K562 (cell line): ENCODE results near the gene LTK. TPM values are rescaled to one million over a fixed set of nuclear protein-coding genes. Genes with fewer than 3 reads are reported as not detected.

Experiments
- CTCFL ChIP-seq: IDR thresholded peaks from 2 replicates; pipeline ENCODE4 v1.6.1; 2011; ENCODE audit warnings: borderline replicate concordance, low read depth, mild to moderate bottlenecking, moderate library complexity, low read length; ENCODE audit not compliant: insufficient read depth, poor library complexity, severe bottlenecking
- CUX1 ChIP-seq: fragments of 200-800 bp; sonication (Bioruptor generic); IDR thresholded peaks from 2 replicates; pipeline ENCODE4 v1.6.1; 2016; ENCODE audit warnings: missing genetic modification characterization, missing compliant biosample characterization
- KLF16 ChIP-seq: IDR thresholded peaks from 2 replicates; pipeline ENCODE4 v1.6.1; 2016; ENCODE audit warnings: antibody characterized with exemption
- KLF6 ChIP-seq: fragments of 250-450 bp; sonication (Bioruptor Pico); IDR thresholded peaks from 2 replicates; pipeline ENCODE4 v1.4.0; 2020; ENCODE audit warnings: mild to moderate bottlenecking, moderate library complexity, borderline replicate concordance
- PATZ1 ChIP-seq: fragments of 250-450 bp; sonication (Bioruptor Pico); IDR thresholded peaks from 2 replicates; pipeline ENCODE4 v1.5.0; 2020; ENCODE audit warnings: mild to moderate bottlenecking, borderline replicate concordance
- PHF20 ChIP-seq: fragments of 450-650 bp; IDR thresholded peaks from 2 replicates; pipeline ENCODE4 v1.6.1; 2018; ENCODE audit not compliant: partially characterized antibody
- PML ChIP-seq: IDR thresholded peaks from 2 replicates; pipeline ENCODE4 v1.6.1; 2012; ENCODE audit warnings: low read length, inconsistent platforms
- THAP12 ChIP-seq: fragments of 250-450 bp; sonication (Bioruptor Pico); IDR thresholded peaks from 2 replicates; pipeline ENCODE4 v1.9.0; 2021; ENCODE audit warnings: mild to moderate bottlenecking, inconsistent platforms
- U2AF2 ChIP-seq: fragments of 200-400 bp; formaldehyde crosslinking; optimal IDR thresholded peaks from 2 replicates; pipeline ENCODE3; 2017; ENCODE audit warnings: low read depth, mild to moderate bottlenecking, low read length
- ZBTB5 ChIP-seq: fragments of 450-650 bp; IDR thresholded peaks from 2 replicates; pipeline ENCODE4 v1.6.1; 2017; ENCODE audit warnings: antibody characterized with exemption
- ZNF239 ChIP-seq: fragments of 250-450 bp; sonication (Bioruptor Pico); IDR thresholded peaks from 2 replicates; pipeline ENCODE4 v1.4.0; 2020; ENCODE audit warnings: mild to moderate bottlenecking
- ZNF444 ChIP-seq: fragments of 250-450 bp; sonication (Bioruptor Pico); IDR thresholded peaks from 2 replicates; pipeline ENCODE4 v1.4.0; 2020; ENCODE audit warnings: mild to moderate bottlenecking, moderate library complexity
- ZNF695 ChIP-seq: fragments of 450-650 bp; formaldehyde crosslinking; IDR thresholded peaks from 2 replicates; pipeline ENCODE4 v1.4.0; 2020; ENCODE audit warnings: mild to moderate bottlenecking, moderate library complexity
- polyA plus RNA-seq, 8 experiments: library from polyadenylated mRNA; depleted of rRNA in 4 of 8; stranded (reverse) in 5 of 8; unstranded in 3 of 8; fragments of >200 nt; fragmentation: Nextera tagmentation in 2 of 8; fragmentation: Illumina TruSeq in 1 of 8; extraction: Ambion mirVana in 2 of 8; extraction: Trizol in 1 of 8; gene quantifications; 2 replicates each; pipeline versions ENCODE4 v1.2.1 to v1.2.3, GENCODE V29; 2011 to 2014; ENCODE audit warnings: inconsistent platforms in 1 of 8, missing spikeins in 1 of 8
- total RNA-seq, 7 experiments: library from RNA; depleted of rRNA in 6 of 7; stranded (reverse); fragments of >200 nt in 6 of 7; fragmentation: Illumina TruSeq in 2 of 7; extraction: Trizol in 2 of 7; gene quantifications; 2 replicates each; pipeline versions ENCODE4 v1.2.1 to v1.2.3, GENCODE V29; 2011 to 2021; ENCODE audit warnings: low replicate concordance in 1 of 7

The LTK gene
- total and polyA plus RNA-seq, 9 of the 15 experiments (the other 6 are each of a cell fraction or from before 2014, with no cell fraction given) = 0.25 to 4.4 (median 1.8) TPM

GRCh38 chr15:41493205-41493901, 20.3 kb downstream of the LTK start, which contains the start of gene ITPKA (continued):
- TF ChIP-seq CTCFL (no peak), PHF20 (peak; percentile 48), PATZ1 (CRISPR knock-in tag) (no peak), ZNF444 (no peak), ZNF239 (CRISPR knock-in tag) (no peak), PML (peak; percentile 57; the same call in 1 of the 2 replicates), KLF16 (no peak), CUX1 (CRISPR knock-in tag) (no peak), ZNF695 (CRISPR knock-in tag) (no peak), THAP12 (no peak), U2AF2 (no peak), ZBTB5 (no peak), KLF6 (CRISPR knock-in tag) (no peak)
